ENCODE measurements around the gene RTL10.

- TF ChIP-seq POLR2A (IDR thresholded peaks at IDR 0.05) (no peak), CTCF (IDR thresholded peaks at IDR 0.05) (no peak)
Observed at GRCh38 chr22:19895160-19895849, 40.6 kb upstream of the RTL10 start.
